NCI-H1694 treated with DMSO at 0.1 percent for 48 hours (cell line): Measurements from ENCODE around the gene SNPH.
"Not testable (repeated sequence)": the region's sequence is repeated elsewhere in the genome, so short reads cannot be mapped to it uniquely, and the experiment has no call there.

ENCODE experiments used
- DNase-seq: peaks from one replicate; lab custom pipeline; 2025; lab: John Stamatoyannopoulos, UW

Gene SNPH

DNA sequence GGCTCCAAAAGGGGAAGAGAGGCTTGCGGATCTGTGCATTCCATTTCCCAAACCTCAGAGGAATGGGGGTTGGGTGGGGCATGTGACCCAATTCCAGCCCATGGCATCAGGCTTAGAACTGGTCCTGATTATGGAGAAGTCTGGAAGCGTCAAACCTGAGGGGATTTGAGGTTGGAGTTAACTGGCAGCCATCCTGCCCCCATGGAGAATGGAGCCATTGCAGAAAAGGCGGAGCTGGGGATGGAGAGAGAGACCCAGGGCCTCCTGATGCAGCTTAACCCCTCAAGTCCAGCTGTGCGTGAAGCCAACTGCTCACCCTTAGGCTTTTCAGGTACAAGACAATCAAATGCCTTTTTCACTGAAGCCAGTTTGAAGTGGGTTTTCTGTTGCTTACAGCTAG, 72.7 kb downstream of the SNPH start:
- no peak for DNase-seq

GRCh38 chr20:1341561-1342265, 75.6 kb downstream of the SNPH start:
- DNase-seq = no peak

- not testable (repeated sequence) for DNase-seq
Observed at GRCh38 chr20:1343446-1344124, 77.5 kb downstream of the SNPH start.

DNA sequence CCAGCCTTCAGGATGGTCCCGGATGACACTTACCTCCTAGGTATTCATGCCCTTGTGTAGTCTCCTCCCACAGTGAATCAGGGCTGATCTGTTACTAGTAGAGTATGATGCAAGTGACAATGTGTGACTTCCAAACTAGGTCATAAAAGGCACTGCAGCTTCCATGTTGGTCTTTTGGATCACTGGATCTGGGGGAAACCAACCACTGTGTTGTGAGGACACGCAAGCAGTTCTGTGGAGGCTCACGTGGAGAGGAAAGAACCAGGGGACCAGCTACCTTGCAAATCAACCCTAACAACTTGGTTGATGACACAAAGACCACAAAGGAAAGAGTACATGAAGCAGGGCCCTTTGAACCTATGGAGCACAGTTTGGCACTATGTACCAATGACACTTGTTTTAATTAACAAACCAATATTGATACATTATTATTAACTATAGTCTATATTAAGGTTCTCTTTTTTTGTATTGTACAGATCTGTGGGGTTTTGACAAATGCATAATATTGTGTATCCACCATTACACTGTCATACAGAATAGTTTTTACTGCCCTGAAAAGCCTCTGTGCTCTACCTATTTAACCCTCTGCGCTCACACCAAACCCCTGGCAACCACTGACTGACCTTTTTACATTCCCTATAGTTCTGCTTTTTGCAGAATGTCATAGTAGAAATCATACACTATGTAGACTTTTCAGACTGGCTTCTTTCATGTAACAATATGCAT, 79.1 kb downstream of the SNPH start:
- DNase-seq = no peak

DNA sequence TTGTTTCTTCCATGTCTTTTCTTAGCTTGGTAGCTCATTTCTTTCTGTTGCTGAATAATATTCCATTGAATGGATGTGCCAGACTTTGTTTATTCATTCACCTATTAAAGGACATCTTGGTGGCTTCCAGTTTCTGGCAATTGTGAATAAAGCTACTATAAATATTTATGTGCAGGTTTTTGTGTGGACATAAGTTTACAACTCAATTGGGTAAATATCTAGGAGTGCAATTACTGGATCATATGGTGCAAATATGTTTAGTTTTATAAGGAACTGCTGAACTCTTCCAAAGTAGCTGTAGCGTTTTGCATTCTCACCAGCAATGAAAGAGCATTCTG, 79.6 kb downstream of the SNPH start:
- no peak for DNase-seq

DNA sequence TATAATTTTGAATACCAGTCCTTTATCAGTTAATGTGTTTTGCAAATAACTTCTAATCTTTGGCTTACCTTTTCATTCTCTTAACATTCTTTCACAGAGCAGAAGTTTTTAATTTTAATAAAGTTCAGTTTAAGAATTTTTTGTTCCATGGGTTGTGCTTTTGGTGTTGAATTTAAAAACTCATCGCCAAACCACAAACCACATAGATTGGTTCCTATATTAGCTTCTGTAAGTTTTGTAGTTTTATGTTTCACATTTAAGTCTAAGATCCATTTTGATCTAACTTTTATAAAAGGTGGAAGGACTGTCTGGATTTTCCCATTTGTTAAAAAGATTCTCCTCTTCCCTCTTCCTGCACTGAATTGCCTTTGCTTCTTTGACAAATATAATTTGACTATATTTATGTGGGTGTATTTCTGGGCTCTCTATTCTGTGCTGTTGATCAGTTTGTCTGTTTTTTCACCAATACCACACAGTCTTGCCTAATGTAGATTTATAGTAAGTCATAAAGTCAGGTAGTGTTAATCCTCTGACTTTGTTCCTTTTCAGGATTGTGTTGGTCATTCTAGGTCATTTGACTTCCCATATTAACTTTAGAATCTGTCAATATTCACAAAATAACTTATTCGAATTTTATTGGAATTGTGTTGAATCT, 80.3 kb downstream of the SNPH start:
- no peak for DNase-seq

DNA sequence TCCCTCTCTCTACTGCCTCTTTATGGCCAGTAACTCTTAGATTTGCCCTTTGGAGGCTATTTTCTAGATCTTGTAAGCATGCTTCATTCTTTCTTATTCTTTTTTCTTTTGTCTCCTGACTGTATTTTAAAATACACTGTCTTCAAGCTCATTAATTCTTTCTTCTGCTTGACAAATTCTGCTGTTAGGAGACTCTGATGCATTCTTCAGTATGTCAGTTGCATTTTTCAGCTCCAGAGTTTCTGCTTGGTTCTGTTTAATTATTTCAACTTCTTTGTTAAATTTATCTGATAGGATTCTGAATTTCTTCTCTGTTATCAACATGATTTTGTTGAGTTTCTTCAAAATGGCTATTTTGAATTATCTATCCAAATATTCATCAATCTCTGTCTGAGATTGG, 87.9 kb downstream of the SNPH start:
- no peak for DNase-seq

DNA sequence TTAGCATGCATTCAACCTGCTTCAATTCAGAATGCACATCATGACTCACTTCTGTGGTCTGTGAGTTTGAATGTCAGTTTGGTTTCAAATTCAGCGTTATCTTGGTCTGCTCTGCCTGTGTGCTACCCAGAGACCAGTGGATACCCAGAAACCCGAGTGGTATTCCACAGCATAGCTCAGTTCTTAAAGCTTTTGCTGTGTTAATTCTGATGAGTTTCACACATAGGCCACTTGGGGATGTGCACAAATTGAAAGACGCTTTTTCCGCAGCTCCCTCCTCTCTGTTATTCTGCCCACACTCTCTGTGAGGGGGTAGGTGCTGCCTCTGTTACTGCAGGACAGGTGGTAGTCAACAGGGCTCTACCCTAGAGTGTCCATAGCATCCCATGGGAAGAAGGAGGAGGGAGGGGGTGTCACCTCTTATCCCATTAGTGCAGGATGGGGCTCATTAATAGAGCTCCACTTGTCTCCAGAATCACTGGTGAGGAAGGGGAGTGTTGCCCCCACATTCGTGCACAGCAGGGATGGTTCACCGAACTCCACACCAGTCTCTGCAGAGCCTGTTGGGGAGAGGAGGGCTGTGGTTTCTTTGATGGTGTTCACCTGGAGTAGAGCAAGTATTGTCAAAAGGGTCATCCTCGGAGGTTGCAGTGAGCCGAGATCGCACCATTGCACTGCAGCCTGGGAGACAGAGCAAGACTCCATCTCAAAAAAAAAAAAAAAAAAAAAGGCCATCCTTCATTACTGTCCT, 92.0 kb downstream of the SNPH start:
- no peak for DNase-seq
